ES-I3 (cell line): ENCODE data around the gene DRAP1.

Source experiments
- H3K36me3 ChIP-seq: 2 replicates; pipeline ENCODE4 v1.6.1; 2013; ENCODE audit warnings: mild to moderate bottlenecking, low read length, control low read depth, moderate library complexity; ENCODE audit not compliant: insufficient read depth
- H3K4me1 ChIP-seq: 2 replicates; pipeline ENCODE4 v1.6.1; 2013; ENCODE audit warnings: mild to moderate bottlenecking, control low read depth, low read length; ENCODE audit not compliant: insufficient read depth
- H3K9ac ChIP-seq: 2 replicates; pipeline ENCODE4 v1.6.1; 2013; ENCODE audit warnings: low read depth, mild to moderate bottlenecking, low read length, moderate library complexity
- H3K9me3 ChIP-seq: 2 replicates; pipeline ENCODE4 v1.6.1; 2013; ENCODE audit warnings: mild to moderate bottlenecking, low read length, moderate library complexity; ENCODE audit not compliant: control insufficient read depth, insufficient read depth

The DRAP1 gene

GRCh38 chr11:65921876-65922275 lies 2.6 kb downstream of the DRAP1 start:
- H3K36me3 ChIP-seq: no peaks in the 10 kb centered on the region; the same call in 1 of the 2 replicates
- peaks cover under 1% of the 10 kb centered on the region; the same call in 1 of the 2 replicates for H3K4me1 ChIP-seq
- H3K9me3 ChIP-seq: no peaks in the 10 kb centered on the region
- H3K9ac ChIP-seq: no peak overlapping the region

GRCh38 chr11:65922565-65922964 lies 3.3 kb downstream of the DRAP1 start:
- H3K9me3 ChIP-seq: no peaks in the 10 kb centered on the region
- no peaks in the 10 kb centered on the region; the same call in 1 of the 2 replicates for H3K4me1 ChIP-seq
- no peak overlapping the region for H3K9ac ChIP-seq
- H3K36me3 ChIP-seq: no peaks in the 10 kb centered on the region; the same call in 1 of the 2 replicates

GRCh38 chr11:65925397-65925796 lies 6.2 kb downstream of the DRAP1 start:
- no peaks in the 10 kb centered on the region; the same call in 1 of the 2 replicates for H3K4me1 ChIP-seq
- H3K9ac ChIP-seq: no peak overlapping the region
- no peaks in the 10 kb centered on the region for H3K9me3 ChIP-seq
- H3K36me3 ChIP-seq: no peaks in the 10 kb centered on the region; the same call in 1 of the 2 replicates

GRCh38 chr11:65927904-65928397 lies 8.7 kb downstream of the DRAP1 start:
- H3K9me3 ChIP-seq: no peaks in the 10 kb centered on the region
- no peak overlapping the region for H3K9ac ChIP-seq
- peaks cover 9% of the 10 kb centered on the region; the same call in 1 of the 2 replicates for H3K4me1 ChIP-seq
- no peaks in the 10 kb centered on the region for H3K36me3 ChIP-seq

- Histone ChIP-seq H3K4me1 (peaks cover 9% of the 10 kb centered on the region; the same call in 1 of the 2 replicates), H3K9me3 (no peaks in the 10 kb centered on the region), H3K36me3 (no peaks in the 10 kb centered on the region), H3K9ac (no peak overlapping the region)
These were observed 9.4 kb downstream of the DRAP1 start for GRCh38 chr11:65928667-65929066.

- Histone ChIP-seq H3K4me1 (peaks cover 9% of the 10 kb centered on the region; the same call in 1 of the 2 replicates), H3K9ac (peak overlapping the region; percentile 54; the same call in 1 of the 2 replicates), H3K36me3 (no peaks in the 10 kb centered on the region), H3K9me3 (no peaks in the 10 kb centered on the region)
These were observed 12.7 kb downstream of the DRAP1 start for GRCh38 chr11:65931773-65932557.

- no peaks in the 10 kb centered on the region for H3K36me3 ChIP-seq
- peak overlapping the region; percentile 54; the same call in 1 of the 2 replicates for H3K9ac ChIP-seq
- peaks cover 12% of the 10 kb centered on the region for H3K4me1 ChIP-seq
- H3K9me3 ChIP-seq: no peaks in the 10 kb centered on the region
These were observed 13.3 kb downstream of the DRAP1 start for GRCh38 chr11:65932558-65932919.

- H3K9me3 ChIP-seq: no peaks in the 10 kb centered on the region
- H3K36me3 ChIP-seq: no peaks in the 10 kb centered on the region
- peaks cover 16% of the 10 kb centered on the region for H3K4me1 ChIP-seq
- no peak overlapping the region for H3K9ac ChIP-seq
These were observed 14.8 kb downstream of the DRAP1 start for GRCh38 chr11:65934014-65934413.

GRCh38 chr11:65937766-65938165 lies 18.5 kb downstream of the DRAP1 start:
- Histone ChIP-seq H3K9me3 (no peaks in the 10 kb centered on the region), H3K36me3 (no peaks in the 10 kb centered on the region), H3K9ac (no peak overlapping the region), H3K4me1 (peaks cover 7% of the 10 kb centered on the region)

- no peaks in the 10 kb centered on the region for H3K36me3 ChIP-seq
- no peak overlapping the region for H3K9ac ChIP-seq
- peaks cover 19% of the 10 kb centered on the region for H3K4me1 ChIP-seq
- H3K9me3 ChIP-seq: no peaks in the 10 kb centered on the region
These were observed 22.6 kb downstream of the DRAP1 start for GRCh38 chr11:65941720-65942310.

- peaks cover 16% of the 10 kb centered on the region for H3K4me1 ChIP-seq
These were observed 23.3 kb downstream of the DRAP1 start for GRCh38 chr11:65942531-65942930.

GRCh38 chr11:65944191-65944590 lies 25.0 kb downstream of the DRAP1 start:
- Histone ChIP-seq H3K9me3 (no peaks in the 10 kb centered on the region), H3K9ac (no peak overlapping the region), H3K4me1 (peaks cover 12% of the 10 kb centered on the region; the same call in 1 of the 2 replicates), H3K36me3 (no peaks in the 10 kb centered on the region)

More at GRCh38 chr11:65942531-65942930, 23.3 kb downstream of the DRAP1 start:
- H3K36me3 ChIP-seq: no peaks in the 10 kb centered on the region
- no peaks in the 10 kb centered on the region for H3K9me3 ChIP-seq
- H3K9ac ChIP-seq: no peak overlapping the region

- Histone ChIP-seq H3K9me3 (no peaks in the 10 kb centered on the region), H3K4me1 (peaks cover 12% of the 10 kb centered on the region; the same call in 1 of the 2 replicates), H3K9ac (no peak overlapping the region)
These were observed 25.5 kb downstream of the DRAP1 start for GRCh38 chr11:65944767-65945166.

GRCh38 chr11:65945430-65945911 lies 26.2 kb downstream of the DRAP1 start, which contains the start of gene TSGA10IP:
TSS of gene TSGA10IP (plus strand) at chr11:65945480. CDS start at chr11:65945676, 196 bp downstream.
- Histone ChIP-seq H3K4me1 (peaks cover 12% of the 10 kb centered on the region; the same call in 1 of the 2 replicates), H3K9me3 (no peaks in the 10 kb centered on the region), H3K9ac (no peak within 1 kb of the TSS), H3K36me3 (no peaks in the 10 kb centered on the region)

More at GRCh38 chr11:65944767-65945166, 25.5 kb downstream of the DRAP1 start:
- no peaks in the 10 kb centered on the region for H3K36me3 ChIP-seq
